NCI-H128 (cell line): Measurements from ENCODE around the gene LIAS.
A peak's percentile ranks its signal among the peaks of the same experiment; 100 is the strongest.
"Not testable (repeated sequence)": the region's sequence is repeated elsewhere in the genome, so short reads cannot be mapped to it uniquely, and the experiment has no call there.

Source experiments
- DNase-seq: peaks from one replicate; lab custom pipeline; 2025; ENCODE audit not compliant: unreplicated experiment; lab: John Stamatoyannopoulos, UW

Gene LIAS

GRCh38 chr4:39452860-39453587 is 5.8 kb upstream of the LIAS start:
- DNase-seq: no peak

GRCh38 chr4:39453738-39454137 is 5.1 kb upstream of the LIAS start:
- no peak for DNase-seq

- no peak for DNase-seq
Observed at GRCh38 chr4:39455486-39455885, 3.4 kb upstream of the LIAS start.

- no peak for DNase-seq
Observed at GRCh38 chr4:39456946-39457763, 1.7 kb upstream of the LIAS start.

- DNase-seq: not testable (repeated sequence)
Observed at GRCh38 chr4:39458161-39458504, 723 bp upstream of the LIAS start.

- no peak for DNase-seq
Observed at GRCh38 chr4:39464886-39465501, 6.1 kb downstream of the LIAS start.

GRCh38 chr4:39466747-39467146 is 7.9 kb downstream of the LIAS start:
- DNase-seq: no peak

- DNase-seq: no peak
Observed at GRCh38 chr4:39467464-39467863, 8.6 kb downstream of the LIAS start.

GRCh38 chr4:39469429-39470077 is 10.7 kb downstream of the LIAS start:
- peak; percentile 6 for DNase-seq

GRCh38 chr4:39470402-39470801 is 11.5 kb downstream of the LIAS start:
- DNase-seq: no peak

- no peak for DNase-seq
Observed at GRCh38 chr4:39472396-39472795, 13.5 kb downstream of the LIAS start.

GRCh38 chr4:39476187-39476895 is 17.5 kb downstream of the LIAS start:
- DNase-seq: no peak

GRCh38 chr4:39480251-39480650 is 21.4 kb downstream of the LIAS start:
- DNase-seq: no peak

- no peak for DNase-seq
Observed at GRCh38 chr4:39480902-39481695, 22.2 kb downstream of the LIAS start.

- DNase-seq: no peak
Observed at GRCh38 chr4:39484582-39485272, 25.9 kb downstream of the LIAS start.

GRCh38 chr4:39486221-39486804 is 27.5 kb downstream of the LIAS start:
- DNase-seq: no peak

- DNase-seq: no peak
Observed at GRCh38 chr4:39490322-39490721, 31.5 kb downstream of the LIAS start.

- no peak for DNase-seq
Observed at GRCh38 chr4:39494354-39494753, 35.5 kb downstream of the LIAS start.
